Stimulated activated CD4-positive, alpha-beta T cell treated with anti-CD3 and anti-CD28 coated beads, Interleukin-4, amount 100 ng/mL, for 24 hours (primary cell): ENCODE measurements around the gene GRK5.

ENCODE experiments used
- DNase-seq: peaks from one replicate; pipeline ENCODE4 v3.0.0-alpha.2; 2020

GRK5 gene

GRCh38 chr10:119393421-119393820, 186.1 kb downstream of the GRK5 start:
- no peak for DNase-seq

GRCh38 chr10:119393845-119394244, 186.5 kb downstream of the GRK5 start:
- no peak for DNase-seq

- DNase-seq = no peak
These were observed 187.4 kb downstream of the GRK5 start for GRCh38 chr10:119394657-119395279.

DNA sequence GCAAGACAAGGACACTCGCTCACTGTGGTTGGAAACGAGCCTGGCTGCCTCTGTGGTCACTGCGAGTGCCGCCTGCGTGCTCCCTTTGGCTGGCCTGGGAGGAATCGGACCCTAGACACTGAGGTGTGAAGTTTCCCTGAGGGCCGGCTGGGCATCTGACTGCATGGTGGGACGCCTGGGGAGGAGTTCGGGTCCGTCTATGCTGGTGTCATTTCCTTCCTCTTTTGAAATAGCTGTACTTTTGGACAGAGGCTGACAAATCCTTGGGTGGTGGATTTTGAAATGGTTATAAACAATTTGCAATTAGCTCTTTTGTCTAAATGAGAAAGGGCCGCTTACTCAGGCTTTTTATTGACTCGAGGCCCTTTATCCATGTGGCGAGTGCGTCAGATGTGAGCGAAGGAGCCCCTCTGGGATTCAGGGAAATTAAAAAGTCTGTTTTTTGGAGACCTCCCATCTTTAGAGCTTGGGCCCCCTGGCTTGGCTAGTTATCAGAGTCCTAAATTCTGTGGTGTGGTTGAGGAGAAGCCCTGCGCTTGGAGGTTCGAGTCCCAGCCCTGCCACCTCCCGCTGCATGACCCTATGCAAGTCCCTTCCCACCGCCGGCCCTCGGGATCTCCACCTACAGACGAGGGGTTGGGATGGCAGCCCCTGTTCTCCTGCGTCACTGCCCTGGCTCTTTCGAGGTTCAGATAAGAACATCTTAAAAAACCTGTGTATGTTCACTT, 188.1 kb downstream of the GRK5 start:
- no peak for DNase-seq

GRCh38 chr10:119396008-119396708, 188.8 kb downstream of the GRK5 start:
- DNase-seq = no peak

- no peak for DNase-seq
These were observed 189.3 kb downstream of the GRK5 start for GRCh38 chr10:119396709-119397071.

GRCh38 chr10:119397416-119397815, 190.0 kb downstream of the GRK5 start:
- no peak for DNase-seq

- no peak for DNase-seq
These were observed 191.6 kb downstream of the GRK5 start for GRCh38 chr10:119398996-119399395.

DNA sequence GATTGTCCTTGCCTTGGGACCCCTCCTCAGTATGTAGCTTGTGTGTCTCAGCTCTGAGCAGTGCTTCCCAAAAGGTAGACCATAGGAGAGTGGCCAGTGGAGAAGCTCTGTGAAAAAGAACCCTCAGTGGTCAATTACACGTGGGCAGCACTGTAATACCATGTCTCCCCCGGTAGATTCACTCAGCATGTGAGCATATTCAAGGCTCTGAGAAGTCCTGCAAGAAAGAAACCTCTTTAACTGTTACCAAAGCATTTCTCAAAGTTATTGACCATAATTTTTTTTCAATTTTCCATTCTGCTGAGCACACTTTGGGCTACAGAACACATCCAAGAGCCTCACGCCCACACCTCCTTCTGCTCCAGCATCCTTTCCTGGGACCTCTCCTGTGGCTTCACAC, 192.1 kb downstream of the GRK5 start:
- no peak for DNase-seq

GRCh38 chr10:119401671-119402395, 194.5 kb downstream of the GRK5 start:
- no peak for DNase-seq

GRCh38 chr10:119403921-119404320, 196.6 kb downstream of the GRK5 start:
- DNase-seq = no peak

DNA sequence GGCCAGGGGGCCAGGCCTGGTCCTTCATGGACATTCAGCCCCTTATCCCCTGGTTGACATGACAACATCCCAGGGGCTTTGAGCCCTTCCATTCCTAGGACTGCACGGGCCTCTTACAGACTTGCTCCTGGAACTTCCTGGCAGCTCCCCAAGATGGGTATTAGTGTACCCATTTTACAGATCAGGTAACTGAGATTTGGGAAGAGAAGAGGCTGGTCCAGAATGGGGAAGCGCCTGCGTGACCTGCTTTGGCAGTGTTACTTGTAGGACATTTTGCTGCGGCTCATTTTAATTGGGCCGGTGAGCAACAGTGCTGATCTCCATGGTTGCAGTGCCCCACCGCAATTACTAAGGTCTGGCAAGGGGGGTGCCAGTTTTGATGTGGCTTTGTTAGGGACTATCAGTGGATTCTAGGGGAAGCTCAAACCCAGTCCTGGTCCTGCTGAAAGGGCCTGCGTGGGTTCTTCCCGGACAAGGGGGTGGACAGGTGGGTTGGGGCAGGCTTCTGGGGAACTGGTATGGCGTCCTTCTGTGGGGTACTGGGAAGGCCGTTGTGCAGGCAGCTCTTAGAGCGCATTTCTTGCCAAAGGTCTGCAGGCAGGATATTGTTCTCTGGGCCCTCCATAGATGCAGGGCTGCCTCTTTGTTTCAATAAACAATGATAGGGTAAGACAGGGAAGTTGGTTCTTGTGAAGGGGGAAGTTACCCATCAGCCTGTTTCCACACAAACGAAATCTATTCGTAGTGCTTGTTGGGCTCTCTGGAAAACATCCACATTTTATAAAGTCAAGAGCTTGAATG, 197.5 kb downstream of the GRK5 start:
- DNase-seq = no peak

DNA sequence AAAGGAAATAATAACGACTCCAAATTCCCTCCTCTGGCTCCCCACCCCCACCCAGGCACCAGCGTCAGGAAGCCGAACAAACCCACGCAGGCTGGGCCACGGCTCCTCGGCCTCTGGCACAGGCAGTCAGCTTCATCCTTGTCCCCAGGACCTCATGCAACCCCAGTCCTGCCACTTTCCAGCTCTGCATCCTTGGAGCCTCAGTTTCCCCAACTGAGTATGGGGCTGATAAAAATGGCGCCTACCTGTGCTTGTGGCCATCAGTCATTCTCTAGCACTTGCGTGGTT, 198.1 kb downstream of the GRK5 start:
- no peak for DNase-seq

GRCh38 chr10:119406137-119406536, 198.8 kb downstream of the GRK5 start:
- no peak for DNase-seq

DNA sequence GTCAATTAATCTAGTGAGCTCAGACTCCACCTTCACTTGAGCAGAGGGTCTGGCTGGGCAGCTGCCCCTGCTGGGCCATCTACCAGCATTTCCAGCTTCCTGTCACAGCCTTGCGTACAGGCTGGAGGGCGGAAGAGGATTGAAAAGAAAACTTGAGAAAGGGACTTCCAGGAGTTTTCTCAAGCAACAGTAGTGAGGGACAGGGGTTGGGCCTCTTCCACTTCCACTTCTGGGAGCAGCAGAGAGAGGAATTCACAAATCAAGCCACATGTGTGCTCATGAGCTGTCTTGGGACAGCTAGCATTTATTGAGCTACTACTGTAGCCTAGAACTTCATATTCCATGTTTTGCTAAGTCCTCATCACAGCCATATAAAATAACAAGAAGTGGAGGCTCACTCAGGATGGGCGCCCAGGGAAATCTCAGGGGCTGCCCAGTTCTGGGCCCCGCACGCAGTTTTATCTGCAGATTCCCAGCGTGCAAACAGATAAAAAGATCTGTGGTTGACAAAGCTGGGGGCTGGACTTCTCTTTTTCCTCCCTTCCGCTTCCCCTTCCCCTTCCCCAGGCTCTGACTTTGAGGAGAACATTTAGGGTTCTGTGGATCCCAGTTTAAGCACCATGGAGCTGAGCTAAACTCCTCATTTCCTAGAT, 199.4 kb downstream of the GRK5 start:
- no peak for DNase-seq

DNA sequence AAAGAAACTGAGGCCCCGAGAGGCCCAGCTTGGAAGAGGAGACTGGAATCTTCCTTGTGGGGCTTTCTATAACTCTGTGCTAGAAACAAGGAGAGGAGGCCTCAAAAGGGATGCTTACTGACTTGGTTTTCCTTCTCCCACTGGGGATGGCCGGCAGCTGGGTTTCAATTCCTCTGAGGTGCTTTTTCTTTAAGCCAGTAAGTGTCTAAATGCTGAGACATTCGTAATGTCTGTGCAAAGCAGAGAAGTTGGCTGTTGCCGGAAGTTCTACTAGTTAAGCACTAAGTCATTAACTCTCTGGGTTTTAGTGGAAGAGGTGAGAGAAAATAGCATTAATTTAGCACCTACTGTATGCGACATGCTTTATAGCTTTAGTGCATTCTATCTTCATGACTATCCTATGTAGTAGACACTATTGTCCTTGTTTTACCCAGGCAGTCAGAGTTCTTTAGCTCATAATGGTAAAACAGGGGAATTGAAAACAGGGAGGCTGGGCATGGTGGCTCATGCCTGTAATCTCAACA, 199.9 kb downstream of the GRK5 start:
- no peak for DNase-seq

GRCh38 chr10:119408072-119408471, 200.7 kb downstream of the GRK5 start:
- no peak for DNase-seq

DNA sequence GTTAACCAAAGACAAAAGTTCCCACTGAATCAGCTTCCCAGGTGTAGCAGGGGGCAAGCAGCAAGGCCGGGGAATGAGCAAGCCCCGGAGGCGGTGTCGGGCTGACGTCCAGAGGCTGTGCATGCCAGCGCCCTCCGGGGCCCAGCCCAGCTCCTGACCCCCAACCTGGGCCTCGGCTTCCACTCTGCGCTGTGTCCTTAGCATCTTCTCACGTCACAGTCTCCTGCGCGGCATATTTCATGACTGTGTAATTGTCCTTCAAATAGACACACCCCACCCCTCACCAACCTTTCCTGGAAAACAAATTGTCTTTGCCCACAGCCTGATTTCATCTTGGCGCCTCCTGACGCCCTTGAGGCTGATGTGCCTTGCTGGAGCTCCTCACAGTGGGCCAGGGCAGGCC, 201.6 kb downstream of the GRK5 start:
- DNase-seq = no peak

GRCh38 chr10:119409385-119409784, 202.0 kb downstream of the GRK5 start:
- DNase-seq = no peak

DNA sequence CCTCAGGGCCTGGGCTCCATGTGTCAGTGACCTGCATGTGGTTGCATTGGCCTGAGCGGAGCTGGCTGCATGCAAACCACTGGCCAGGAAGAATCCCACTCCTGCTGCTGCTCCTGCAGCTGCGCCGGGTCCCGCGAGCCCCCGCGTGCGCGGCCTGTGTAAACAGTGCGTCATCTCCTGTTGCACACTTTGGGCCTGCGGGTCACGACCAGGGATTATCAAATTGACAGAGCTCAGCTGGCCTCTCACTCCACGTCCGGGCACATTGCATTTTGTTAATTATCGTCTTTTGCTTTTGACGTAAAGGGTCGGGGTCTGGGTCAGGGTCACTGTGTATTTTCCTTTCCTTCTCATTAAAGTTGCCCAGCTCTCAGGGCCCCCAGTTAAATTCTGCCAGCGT, 202.5 kb downstream of the GRK5 start:
- DNase-seq = no peak

DNA sequence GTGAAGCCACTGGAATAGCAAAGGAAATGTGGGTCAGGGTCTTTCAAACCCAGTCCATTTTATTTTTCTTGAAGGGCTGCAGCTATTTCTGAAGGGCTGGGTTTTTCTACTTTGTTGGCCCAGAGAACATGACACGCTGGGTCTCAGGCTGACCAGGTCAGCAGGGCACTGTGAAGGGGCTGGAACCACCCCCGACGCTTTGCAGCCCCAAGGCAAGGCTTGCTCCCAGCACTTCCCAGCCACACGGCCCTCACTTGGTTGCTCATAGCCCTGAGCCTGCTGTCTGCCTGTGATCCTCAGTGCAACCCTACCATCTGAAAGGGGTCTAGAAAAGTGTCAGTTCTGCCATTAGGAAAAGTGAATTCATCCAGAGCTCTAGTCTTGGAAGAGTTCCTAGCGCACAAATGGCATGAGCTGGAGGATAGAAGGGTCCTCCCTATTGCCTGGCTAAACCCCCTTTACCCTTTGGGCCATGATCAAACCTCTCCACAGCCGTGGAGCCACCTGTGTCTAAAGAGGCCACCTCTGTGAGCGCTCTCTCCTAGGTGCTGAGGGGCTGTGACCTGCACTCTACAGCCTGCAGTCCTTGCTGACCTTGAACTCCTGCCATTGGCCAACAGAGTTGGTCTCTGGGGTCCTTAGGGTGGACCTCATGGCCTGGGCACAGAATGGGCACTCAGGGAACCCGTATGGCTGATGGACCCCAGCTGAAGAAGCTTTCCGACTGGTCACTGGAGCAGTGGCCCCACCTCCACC, 203.2 kb downstream of the GRK5 start:
- DNase-seq = no peak
